ENCODE data around the gene TBC1D23. TPM values are rescaled to one million over a fixed set of nuclear protein-coding genes. Genes with fewer than 3 reads are reported as not detected.
"Not testable (repeated sequence)": the region's sequence is repeated elsewhere in the genome, so short reads cannot be mapped to it uniquely, and the experiment has no call there.

TBC1D23 gene
- total RNA-seq, 1 experiment from 2014 or later: 9.4 TPM

- DNase-seq (ENCODE audit: low spot score): no peak
Observed at GRCh38 chr3:100299016-100299415, 38.2 kb downstream of the TBC1D23 start.

- no peak for DNase-seq (ENCODE audit: low spot score)
Observed at GRCh38 chr3:100306695-100307094, 45.9 kb downstream of the TBC1D23 start.

- DNase-seq (ENCODE audit: low spot score): no peak
Observed at GRCh38 chr3:100310355-100310965, 49.7 kb downstream of the TBC1D23 start.

GRCh38 chr3:100311011-100311410 is 50.2 kb downstream of the TBC1D23 start:
- DNase-seq (ENCODE audit: low spot score): no peak

- peak; percentile 80 for DNase-seq (ENCODE audit: low spot score)
Observed at GRCh38 chr3:100316641-100317069, 55.9 kb downstream of the TBC1D23 start.

GRCh38 chr3:100317912-100318311 is 57.1 kb downstream of the TBC1D23 start:
- no peak for DNase-seq (ENCODE audit: low spot score)

- no peak for DNase-seq (ENCODE audit: low spot score)
Observed at GRCh38 chr3:100319951-100320350, 59.2 kb downstream of the TBC1D23 start.

- no peak for DNase-seq (ENCODE audit: low spot score)
Observed at GRCh38 chr3:100324044-100324443, 63.3 kb downstream of the TBC1D23 start.

- no peak for DNase-seq (ENCODE audit: low spot score)
Observed at GRCh38 chr3:100325827-100326226, 65.0 kb downstream of the TBC1D23 start.

- DNase-seq (ENCODE audit: low spot score): not testable (repeated sequence)
Observed at GRCh38 chr3:100327377-100327776, 66.6 kb downstream of the TBC1D23 start.

GRCh38 chr3:100329800-100330489 is 69.2 kb downstream of the TBC1D23 start:
- no peak for DNase-seq (ENCODE audit: low spot score)

GRCh38 chr3:100330651-100331050 is 69.9 kb downstream of the TBC1D23 start:
- DNase-seq (ENCODE audit: low spot score): no peak

GRCh38 chr3:100331660-100332059 is 70.9 kb downstream of the TBC1D23 start:
- DNase-seq (ENCODE audit: low spot score): no peak

- DNase-seq (ENCODE audit: low spot score): no peak
Observed at GRCh38 chr3:100333051-100333450, 72.3 kb downstream of the TBC1D23 start.

GRCh38 chr3:100333970-100334487 is 73.2 kb downstream of the TBC1D23 start:
- no peak for DNase-seq (ENCODE audit: low spot score)

- peak; percentile 88 for DNase-seq (ENCODE audit: low spot score)
Observed at GRCh38 chr3:100334488-100335351, 73.9 kb downstream of the TBC1D23 start, which contains the start of gene NIT2. Gene NIT2 (plus strand): TSS chr3:100334757. CDS start chr3:100334792, 35 bp downstream.

GRCh38 chr3:100335434-100335833 is 74.6 kb downstream of the TBC1D23 start:
- peak; percentile 37 for DNase-seq (ENCODE audit: low spot score)

GRCh38 chr3:100336229-100336628 is 75.4 kb downstream of the TBC1D23 start:
- DNase-seq (ENCODE audit: low spot score): not testable (repeated sequence)

GRCh38 chr3:100338911-100339310 is 78.1 kb downstream of the TBC1D23 start:
- DNase-seq (ENCODE audit: low spot score): no peak

- DNase-seq (ENCODE audit: low spot score): no peak
Observed at GRCh38 chr3:100339786-100340185, 79.0 kb downstream of the TBC1D23 start.

- DNase-seq (ENCODE audit: low spot score): no peak
Observed at GRCh38 chr3:100340527-100340926, 79.7 kb downstream of the TBC1D23 start.

GRCh38 chr3:100348727-100349126 is 87.9 kb downstream of the TBC1D23 start:
- no peak for DNase-seq (ENCODE audit: low spot score)

Measured in HT-29 (cell line).